PC-9 (cell line): ENCODE data around the gene LGALS12. TPM values are rescaled to one million over a fixed set of nuclear protein-coding genes. Genes with fewer than 3 reads are reported as not detected.

Source experiments
- BruUV-seq: library from RNA; stranded (reverse); fragments of 400-500 nt; replicated peaks from 2 replicates; lab custom pipeline; 2021; lab: Mats Ljungman, UMichigan
- CTCF ChIA-PET: fragments of 300-600 bp; sonication (Branson Sonifier 250); formaldehyde crosslinking; loops from one replicate; lab custom pipeline; 2022; ENCODE audit warnings: antibody characterized with exemption; lab: Charles Lee
- POLR2A ChIA-PET: fragments of 300-600 bp; sonication (Branson Sonifier 250); formaldehyde crosslinking; loops from one replicate; lab custom pipeline; 2022; ENCODE audit warnings: antibody characterized with exemption; ENCODE audit not compliant: unreplicated experiment; lab: Charles Lee
- DNase-seq, 2 experiments: peaks; one replicate each; pipeline versions ENCODE4 v3.0.0 to v3.0.0-alpha.2; 2015 to 2022; ENCODE audit warnings: mixed read lengths in 1 of 2
- H2AFZ ChIP-seq: fragments of 200-600 bp; sonication (generic); 2 replicates; pipeline ENCODE4 v1.8.1; 2017; ENCODE audit warnings: antibody characterized with exemption
- H3F3A ChIP-seq: fragments of 200-600 bp; sonication (generic); 2 replicates; pipeline ENCODE4 v1.8.1; 2017; ENCODE audit warnings: antibody characterized with exemption, mild to moderate bottlenecking, low read depth; ENCODE audit not compliant: insufficient read depth
- H3K27ac ChIP-seq: fragments of 200-600 bp; sonication (generic); 2 replicates; pipeline ENCODE4 v1.6.1; 2016; ENCODE audit warnings: mixed run types
- H3K27me3 ChIP-seq: fragments of 200-600 bp; sonication (generic); 2 replicates; pipeline ENCODE4 v1.6.1; 2016; ENCODE audit warnings: low read depth, mixed run types; ENCODE audit not compliant: insufficient read depth
- H3K36me3 ChIP-seq: fragments of 200-600 bp; sonication (generic); 2 replicates; pipeline ENCODE4 v1.6.1; 2016; ENCODE audit warnings: low read depth, mixed run types
- H3K4me1 ChIP-seq: fragments of 200-600 bp; sonication (generic); replicated peaks from 2 replicates; pipeline ENCODE4 v1.6.1; 2016; ENCODE audit warnings: mixed run types; ENCODE audit not compliant: insufficient read depth
- H3K4me2 ChIP-seq: fragments of 200-600 bp; sonication (generic); 2 replicates; pipeline ENCODE4 v1.6.1; 2017; ENCODE audit warnings: mixed run types
- H3K4me3 ChIP-seq: fragments of 200-600 bp; sonication (generic); 2 replicates; pipeline ENCODE4 v1.6.1; 2016; ENCODE audit warnings: mixed run types
- H3K79me2 ChIP-seq: fragments of 200-600 bp; sonication (generic); 2 replicates; pipeline ENCODE4 v1.6.1; 2017; ENCODE audit warnings: low read depth, mixed run types
- H3K9me2 ChIP-seq: fragments of 200-600 bp; sonication (generic); 2 replicates; pipeline ENCODE4 v1.8.1; 2017; ENCODE audit warnings: mild to moderate bottlenecking; ENCODE audit not compliant: insufficient read depth
- H3K9me3 ChIP-seq: fragments of 200-600 bp; sonication (generic); 2 replicates; pipeline ENCODE4 v1.8.1; 2016; ENCODE audit warnings: low read depth; ENCODE audit not compliant: insufficient read depth
- H4K20me1 ChIP-seq: fragments of 200-600 bp; sonication (generic); 2 replicates; pipeline ENCODE4 v1.8.1; 2017; ENCODE audit not compliant: insufficient read depth
- EZH2 ChIP-seq: fragments of 200-600 bp; sonication (generic); IDR thresholded peaks from 2 replicates; pipeline ENCODE4 v1.8.0; 2017; ENCODE audit warnings: antibody characterized with exemption, low read depth
- intact Hi-C: fragments of 100-400 bp; cut with micrococcal nuclease; formaldehyde crosslinking; loops from one replicate; pipeline ENCODE4 v1.10.0; 2022; ENCODE audit not compliant: unreplicated experiment
- total RNA-seq: library from RNA; stranded (reverse); gene quantifications from 2 replicates; pipeline ENCODE4 v1.2.3, GENCODE V29; 2021
- TF ChIP-seq, protein P1 (sequence below): fragments of 200-600 bp; sonication (generic); conservative IDR thresholded peaks from 2 replicates; pipeline ENCODE4 v1.6.1; 2017; ENCODE audit warnings: mixed run types, antibody characterized with exemption, mild to moderate bottlenecking, moderate library complexity

LGALS12 gene
- total RNA-seq, 1 experiment from 2014 or later: not detected

DNA sequence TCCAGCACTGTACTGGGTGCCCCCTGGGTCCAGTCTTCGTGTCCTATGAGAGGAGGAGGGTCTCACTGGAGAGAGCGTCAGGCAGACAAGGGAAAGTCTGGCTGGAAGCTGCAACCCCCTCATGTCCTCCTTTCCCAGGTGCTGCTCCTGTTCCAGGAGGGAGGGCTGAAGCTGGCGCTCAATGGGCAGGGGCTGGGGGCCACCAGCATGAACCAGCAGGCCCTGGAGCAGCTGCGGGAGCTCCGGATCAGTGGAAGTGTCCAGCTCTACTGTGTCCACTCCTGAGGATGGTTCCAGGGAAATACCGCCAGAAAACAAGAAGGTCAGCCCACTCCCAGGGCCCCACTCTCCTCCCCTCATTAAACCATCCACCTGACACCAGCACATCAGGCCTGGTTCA lies 10.2 kb downstream of the LGALS12 start:
- no peaks in the 10 kb centered on the region for H3K79me2 ChIP-seq
- no peaks in the 10 kb centered on the region for H4K20me1 ChIP-seq
- H3F3A ChIP-seq: no peaks in the 10 kb centered on the region; the same call in 1 of the 2 replicates
- no peaks in the 10 kb centered on the region for H3K4me1 ChIP-seq
- no peaks in the 10 kb centered on the region for H3K27me3 ChIP-seq
- TF ChIP-seq EZH2: no peak
- TF ChIP-seq, protein P1, sequence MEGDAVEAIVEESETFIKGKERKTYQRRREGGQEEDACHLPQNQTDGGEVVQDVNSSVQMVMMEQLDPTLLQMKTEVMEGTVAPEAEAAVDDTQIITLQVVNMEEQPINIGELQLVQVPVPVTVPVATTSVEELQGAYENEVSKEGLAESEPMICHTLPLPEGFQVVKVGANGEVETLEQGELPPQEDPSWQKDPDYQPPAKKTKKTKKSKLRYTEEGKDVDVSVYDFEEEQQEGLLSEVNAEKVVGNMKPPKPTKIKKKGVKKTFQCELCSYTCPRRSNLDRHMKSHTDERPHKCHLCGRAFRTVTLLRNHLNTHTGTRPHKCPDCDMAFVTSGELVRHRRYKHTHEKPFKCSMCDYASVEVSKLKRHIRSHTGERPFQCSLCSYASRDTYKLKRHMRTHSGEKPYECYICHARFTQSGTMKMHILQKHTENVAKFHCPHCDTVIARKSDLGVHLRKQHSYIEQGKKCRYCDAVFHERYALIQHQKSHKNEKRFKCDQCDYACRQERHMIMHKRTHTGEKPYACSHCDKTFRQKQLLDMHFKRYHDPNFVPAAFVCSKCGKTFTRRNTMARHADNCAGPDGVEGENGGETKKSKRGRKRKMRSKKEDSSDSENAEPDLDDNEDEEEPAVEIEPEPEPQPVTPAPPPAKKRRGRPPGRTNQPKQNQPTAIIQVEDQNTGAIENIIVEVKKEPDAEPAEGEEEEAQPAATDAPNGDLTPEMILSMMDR: no peak
- H3K36me3 ChIP-seq: no peaks in the 10 kb centered on the region
- no peak for DNase-seq
- H3K4me3 ChIP-seq: no peak overlapping the region
- intact Hi-C loops: loop anchor here (10.0 kb wide), 1 partner anchor 49 kb away; the partner anchor contains the start of gene PLAAT2
- BruUV-seq: no TSS peak
- no peak overlapping the region for H3K27ac ChIP-seq
- H3K4me2 ChIP-seq: no peak overlapping the region
- no peak overlapping the region for H2AFZ ChIP-seq
- POLR2A ChIA-PET: no interaction called here
- CTCF ChIA-PET: no interaction called here
- no peaks in the 10 kb centered on the region for H3K9me3 ChIP-seq
- H3K9me2 ChIP-seq: no peaks in the 10 kb centered on the region

DNA sequence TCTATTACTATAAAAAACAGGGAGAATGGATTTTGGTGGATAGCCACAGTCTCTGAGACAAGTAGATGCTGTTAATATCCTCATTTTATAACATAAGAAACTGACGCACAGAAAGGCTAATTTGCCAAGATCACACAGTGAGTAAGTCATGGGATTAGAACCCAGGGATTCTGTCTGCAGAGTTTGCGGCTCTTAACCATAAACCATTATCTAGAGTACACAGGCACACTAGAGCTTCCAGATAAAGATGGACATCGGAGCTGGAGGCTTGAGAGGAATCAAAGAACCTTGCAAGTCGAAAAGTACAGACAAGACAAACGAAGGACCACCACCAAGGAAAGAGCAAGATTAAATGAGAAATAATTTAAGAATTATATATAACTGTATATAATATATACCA lies 11.3 kb downstream of the LGALS12 start:
- Histone ChIP-seq H4K20me1 (no peaks in the 10 kb centered on the region), H3K27me3 (no peaks in the 10 kb centered on the region), H3K27ac (no peak overlapping the region), H3F3A (no peaks in the 10 kb centered on the region; the same call in 1 of the 2 replicates), H3K4me3 (no peak overlapping the region), H3K9me2 (no peaks in the 10 kb centered on the region), H3K36me3 (no peaks in the 10 kb centered on the region), H3K79me2 (no peaks in the 10 kb centered on the region), H2AFZ (no peak overlapping the region), H3K4me2 (no peak overlapping the region), H3K9me3 (no peaks in the 10 kb centered on the region), H3K4me1 (no peaks in the 10 kb centered on the region)
- BruUV-seq: no TSS peak
- TF ChIP-seq EZH2: no peak
- TF ChIP-seq, protein P1: no peak
- ChIA-PET CTCF (no interaction called here), POLR2A (no interaction called here)
- intact Hi-C loops: loop anchor here (10.0 kb wide), 1 partner anchor 48 kb away; the partner anchor contains the start of gene PLAAT2
- DNase-seq: no peak

DNA sequence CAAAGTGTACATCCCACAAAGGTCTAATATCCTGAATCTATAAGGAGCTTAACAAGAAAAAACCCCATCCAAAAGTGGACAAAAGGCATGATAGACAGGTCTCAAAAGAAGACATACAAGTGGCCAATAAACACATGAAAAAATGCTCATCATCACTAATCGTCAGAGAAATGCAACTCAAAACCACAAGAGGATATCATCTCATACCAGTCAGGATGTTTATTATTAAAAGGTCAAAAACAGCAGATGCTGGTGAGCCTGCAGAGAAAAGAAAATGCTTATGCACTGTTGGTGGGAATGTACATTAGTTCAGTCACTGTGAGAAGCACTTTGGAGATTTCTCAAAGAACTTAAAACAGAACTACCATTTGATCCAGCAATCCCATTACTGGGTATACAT lies 12.7 kb downstream of the LGALS12 start:
- Histone ChIP-seq H3K9me3 (peaks cover 6% of the 10 kb centered on the region), H3K36me3 (0 out of 2 replicates have a peak, but pooled peaks cover 3% of the 10 kb centered on the region), H3K79me2 (no peaks in the 10 kb centered on the region), H3K27ac (no peak overlapping the region), H3K27me3 (no peaks in the 10 kb centered on the region), H3K9me2 (no peaks in the 10 kb centered on the region), H3F3A (no peaks in the 10 kb centered on the region; the same call in 1 of the 2 replicates), H3K4me3 (no peak overlapping the region), H2AFZ (no peak overlapping the region), H4K20me1 (no peaks in the 10 kb centered on the region), H3K4me1 (peaks cover 3% of the 10 kb centered on the region; the same call in 1 of the 2 replicates), H3K4me2 (no peak overlapping the region)
- intact Hi-C loops: loop anchor here (10.0 kb wide), 1 partner anchor 46 kb away; the partner anchor contains the start of gene PLAAT2
- ChIA-PET CTCF (no interaction called here), POLR2A (no interaction called here)
- TF ChIP-seq, protein P1: no peak
- no peak for TF ChIP-seq EZH2
- BruUV-seq: no TSS peak
- no peak for DNase-seq
